CD14-positive monocyte (primary cell): Measurements from ENCODE around the gene CLOCK. TPM values are rescaled to one million over a fixed set of nuclear protein-coding genes. Genes with fewer than 3 reads are reported as not detected.
"Not testable (repeated sequence)": the region's sequence is repeated elsewhere in the genome, so short reads cannot be mapped to it uniquely, and the experiment has no call there.

Experiments
- DNase-seq, 3 donors: peaks; one replicate each; pipeline ENCODE4 v3.0.0-alpha.2; 2011 to 2022
- H2AFZ ChIP-seq: 2 replicates; pipeline ENCODE4 v1.6.0; 2012; ENCODE audit warnings: mild to moderate bottlenecking, low read depth, low read length, inconsistent platforms; ENCODE audit not compliant: insufficient read depth, poor library complexity, severe bottlenecking
- H3K27ac ChIP-seq, 2 donors: 1 replicate in 1 of 2; 2 replicates in 1 of 2; pipeline ENCODE4 v1.5.1; 2012 to 2013; ENCODE audit warnings: low read length in 2 of 2, control low read depth in 1 of 2, inconsistent platforms in 1 of 2, low read depth in 1 of 2, mild to moderate bottlenecking in 1 of 2
- H3K27me3 ChIP-seq, 2 donors: one replicate each; pipeline versions ENCODE4 v1.6.0 to v1.6.1; 2011 to 2013; ENCODE audit warnings: low read length in 2 of 2; ENCODE audit not compliant: control insufficient read depth in 2 of 2, insufficient read depth in 2 of 2
- H3K36me3 ChIP-seq, 2 donors: replicated peaks in 1 of 2; 1 replicate in 1 of 2; 2 replicates in 1 of 2; pipeline versions ENCODE4 v1.5.1 to v1.6.1; 2012 to 2013; ENCODE audit warnings: low read length in 2 of 2, control low read depth in 1 of 2, inconsistent platforms in 1 of 2, mild to moderate bottlenecking in 1 of 2; ENCODE audit not compliant: insufficient read depth in 2 of 2, control insufficient read depth in 1 of 2
- H3K4me1 ChIP-seq, 2 donors: 1 replicate in 1 of 2; 2 replicates in 1 of 2; pipeline versions ENCODE4 v1.5.1 to v1.6.1; 2012 to 2013; ENCODE audit warnings: low read length in 2 of 2, control low read depth in 1 of 2, inconsistent platforms in 1 of 2, mild to moderate bottlenecking in 1 of 2, moderate library complexity in 1 of 2; ENCODE audit not compliant: insufficient read depth in 2 of 2, control insufficient read depth in 1 of 2
- H3K4me2 ChIP-seq: replicated peaks from 2 replicates; pipeline ENCODE3; 2012; ENCODE audit warnings: low read length, moderate library complexity, mild to moderate bottlenecking; ENCODE audit not compliant: poor library complexity, severe bottlenecking; ENCODE audit errors: extremely low read depth
- H3K4me3 ChIP-seq, 3 experiments: fragments of 200-600 bp in 1 of 3; sonication (generic) in 1 of 3; replicated peaks in 1 of 3; 1 replicate in 2 of 3; 2 replicates in 1 of 3; pipeline ENCODE4 v1.5.1; 2011 to 2013; ENCODE audit warnings: low read length in 3 of 3, mild to moderate bottlenecking in 3 of 3, control low read depth in 2 of 3, low read depth in 2 of 3, inconsistent platforms in 1 of 3, moderate library complexity in 1 of 3
- H3K79me2 ChIP-seq: 2 replicates; pipeline ENCODE4 v1.6.0; 2012; ENCODE audit warnings: mild to moderate bottlenecking, control low read depth, inconsistent platforms, low read length, moderate library complexity; ENCODE audit not compliant: insufficient read depth
- H3K9ac ChIP-seq: 2 replicates; pipeline ENCODE4 v1.6.0; 2017; ENCODE audit warnings: low read length, mild to moderate bottlenecking; ENCODE audit not compliant: insufficient read depth, poor library complexity, severe bottlenecking
- H3K9me3 ChIP-seq, 2 donors: replicated peaks in 1 of 2; 1 replicate in 1 of 2; 2 replicates in 1 of 2; pipeline versions ENCODE4 v1.5.1 to v1.6.1; 2012 to 2013; ENCODE audit warnings: low read length in 2 of 2, control low read depth in 1 of 2; ENCODE audit not compliant: control insufficient read depth in 1 of 2, insufficient read depth in 1 of 2
- H4K20me1 ChIP-seq: 2 replicates; pipeline ENCODE4 v1.6.0; 2012; ENCODE audit warnings: mild to moderate bottlenecking, low read length, control low read depth, moderate library complexity; ENCODE audit not compliant: insufficient read depth
- H3K27ac Mint-ChIP-seq, 7 donors: one replicate each; pipeline ENCODE4 v1.8.0; 2020; ENCODE audit warnings: mild to moderate bottlenecking in 7 of 7, mixed read lengths in 7 of 7, moderate library complexity in 6 of 7, inconsistent platforms in 2 of 7
- H3K27me3 Mint-ChIP-seq, 3 donors: one replicate each; pipeline ENCODE4 v1.8.0; 2021 to 2022; ENCODE audit warnings: low read depth in 3 of 3, mild to moderate bottlenecking in 3 of 3, mixed read lengths in 3 of 3, moderate library complexity in 3 of 3, inconsistent platforms in 1 of 3
- H3K36me3 Mint-ChIP-seq, 2 donors: one replicate each; pipeline ENCODE4 v1.8.0; 2020; ENCODE audit warnings: mixed read lengths in 2 of 2, inconsistent platforms in 1 of 2, mild to moderate bottlenecking in 1 of 2
- H3K4me1 Mint-ChIP-seq: one replicate; pipeline ENCODE4 v1.8.0; 2020; ENCODE audit warnings: mild to moderate bottlenecking, mixed read lengths
- H3K4me3 Mint-ChIP-seq, 2 donors: one replicate each; pipeline ENCODE4 v1.8.0; 2020; ENCODE audit warnings: mild to moderate bottlenecking in 2 of 2, mixed read lengths in 2 of 2, moderate library complexity in 1 of 2
- H3K9me3 Mint-ChIP-seq, 7 donors: one replicate each; pipeline ENCODE4 v1.8.0; 2020 to 2022; ENCODE audit warnings: mixed read lengths in 7 of 7, mild to moderate bottlenecking in 6 of 7, moderate library complexity in 6 of 7, inconsistent platforms in 2 of 7
- WGBS: methylation state at CpG from one replicate; pipeline ENCODE4 v1.1.5; 2013; ENCODE audit warnings: missing lambda C conversion rate; ENCODE audit not compliant: insufficient coverage; 5-methylcytosine and 5-hydroxymethylcytosine counted together
- intact Hi-C, 2 donors: fragments of 100-400 bp; cut with micrococcal nuclease; formaldehyde crosslinking; loops; one replicate each; pipeline versions ENCODE4 v1.15.0 to v1.15.1; 2023
- polyA plus RNA-seq, 3 donors: library from polyadenylated mRNA; depleted of rRNA in 1 of 3; unstranded in 2 of 3; stranded (reverse) in 1 of 3; fragments of 300-500 nt in 2 of 3; fragments of >200 nt in 1 of 3; fragmentation: Illumina TruSeq in 2 of 3; gene quantifications; 1 replicate in 2 of 3; 2 replicates in 1 of 3; pipeline ENCODE4 v1.2.3, GENCODE V29; 2012 to 2021
- TF ChIP-seq, protein P1 (sequence below): fragments of 200-600 bp; IDR thresholded peaks from one replicate; pipeline ENCODE4 v1.8.0; 2022; ENCODE audit warnings: antibody characterized with exemption, mild to moderate bottlenecking

CLOCK gene
- polyA plus RNA-seq, 3 donors, result 1.9 to 3.7 (median 2.9) TPM

DNA sequence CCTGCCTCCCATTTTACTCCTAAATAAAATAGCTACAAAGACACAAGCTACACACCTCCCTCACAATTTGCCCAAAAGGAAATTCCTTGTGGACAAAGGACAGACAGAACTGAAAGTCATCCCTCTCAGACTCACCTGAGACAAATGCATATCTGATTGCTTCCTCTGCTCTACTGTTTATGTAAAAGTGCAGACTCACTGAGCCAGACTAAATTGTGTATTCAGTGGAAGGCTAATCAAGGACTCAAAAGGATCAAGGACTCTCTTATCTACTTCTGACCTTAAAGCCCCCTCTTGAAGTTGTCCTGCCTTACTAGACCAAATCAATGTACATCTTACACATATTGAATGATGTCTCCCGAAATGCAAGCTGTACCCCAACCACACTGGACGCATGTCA lies 41.5 kb upstream of the CLOCK start:
- TF ChIP-seq, protein P1, sequence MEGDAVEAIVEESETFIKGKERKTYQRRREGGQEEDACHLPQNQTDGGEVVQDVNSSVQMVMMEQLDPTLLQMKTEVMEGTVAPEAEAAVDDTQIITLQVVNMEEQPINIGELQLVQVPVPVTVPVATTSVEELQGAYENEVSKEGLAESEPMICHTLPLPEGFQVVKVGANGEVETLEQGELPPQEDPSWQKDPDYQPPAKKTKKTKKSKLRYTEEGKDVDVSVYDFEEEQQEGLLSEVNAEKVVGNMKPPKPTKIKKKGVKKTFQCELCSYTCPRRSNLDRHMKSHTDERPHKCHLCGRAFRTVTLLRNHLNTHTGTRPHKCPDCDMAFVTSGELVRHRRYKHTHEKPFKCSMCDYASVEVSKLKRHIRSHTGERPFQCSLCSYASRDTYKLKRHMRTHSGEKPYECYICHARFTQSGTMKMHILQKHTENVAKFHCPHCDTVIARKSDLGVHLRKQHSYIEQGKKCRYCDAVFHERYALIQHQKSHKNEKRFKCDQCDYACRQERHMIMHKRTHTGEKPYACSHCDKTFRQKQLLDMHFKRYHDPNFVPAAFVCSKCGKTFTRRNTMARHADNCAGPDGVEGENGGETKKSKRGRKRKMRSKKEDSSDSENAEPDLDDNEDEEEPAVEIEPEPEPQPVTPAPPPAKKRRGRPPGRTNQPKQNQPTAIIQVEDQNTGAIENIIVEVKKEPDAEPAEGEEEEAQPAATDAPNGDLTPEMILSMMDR, result no peak
- no peak overlapping the region for H2AFZ ChIP-seq
- DNase-seq, result no peak
- H3K4me2 ChIP-seq, result no peak overlapping the region
- H3K79me2 ChIP-seq, result no peaks in the 10 kb centered on the region
- Mint-ChIP-seq H3K27ac (no peak overlapping the region), H3K36me3 (no peaks in the 10 kb centered on the region), H3K27me3 (peaks cover 0 to 6% (median 5%) of the 10 kb centered on the region in 3 donors), H3K4me1 (no peaks in the 10 kb centered on the region), H3K4me3 (no peak overlapping the region), H3K9me3 (peaks cover 9 to 22% (median 13%) of the 10 kb centered on the region in 7 donors)
- no peaks in the 10 kb centered on the region for H3K36me3 ChIP-seq
- no peak overlapping the region for H3K27ac ChIP-seq
- H3K4me1 ChIP-seq, result no peaks in the 10 kb centered on the region
- intact Hi-C loops, result no loop called here
- 100% methylated on average over 2 of the region's 2 CpGs for WGBS
- peaks cover 3 to 12% of the 10 kb centered on the region in 2 donors for H3K9me3 ChIP-seq
- H3K4me3 ChIP-seq, result no peak overlapping the region
- no peak overlapping the region for H3K9ac ChIP-seq
- no peaks in the 10 kb centered on the region for H4K20me1 ChIP-seq
- no peaks in the 10 kb centered on the region for H3K27me3 ChIP-seq

DNA sequence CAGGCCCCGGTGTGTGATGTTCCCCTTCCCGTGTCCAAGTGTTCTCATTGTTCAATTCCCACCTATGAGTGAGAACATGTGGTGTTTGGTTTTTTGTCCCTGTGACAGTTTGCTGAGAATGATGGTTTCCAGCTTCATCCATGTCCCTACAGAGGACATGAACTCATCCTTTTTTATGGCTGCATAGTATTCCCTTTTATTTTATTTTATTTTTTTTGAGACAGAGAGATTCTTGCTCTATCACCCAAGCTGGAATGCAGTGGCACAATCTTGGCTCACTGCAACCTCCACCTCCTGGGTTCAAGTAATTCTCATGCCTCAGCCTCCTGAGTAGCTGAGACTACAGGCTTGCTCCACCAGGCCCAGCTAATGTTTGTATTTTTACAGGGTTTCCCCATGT lies 36.1 kb upstream of the CLOCK start:
- H3K4me3 Mint-ChIP-seq, H3K27me3 Mint-ChIP-seq, H3K27ac ChIP-seq, H3K79me2 ChIP-seq, H3K36me3 ChIP-seq, H3K27ac Mint-ChIP-seq, H2AFZ ChIP-seq, H3K9ac ChIP-seq, H3K4me1 Mint-ChIP-seq, H3K9me3 ChIP-seq, H3K4me3 ChIP-seq, H3K4me2 ChIP-seq, H3K36me3 Mint-ChIP-seq, DNase-seq, H4K20me1 ChIP-seq, intact Hi-C loops, H3K27me3 ChIP-seq: not testable (repeated sequence)
- WGBS, result no CpG with 5 or more reads among the region's 2 CpGs
- peaks cover 3 to 15% (median 9%) of the 10 kb centered on the region in 7 donors for H3K9me3 Mint-ChIP-seq
- peaks cover 10 to 16% of the 10 kb centered on the region in 2 donors for H3K4me1 ChIP-seq
